ENCODE measurements around the gene SUSD3. TPM values are rescaled to one million over a fixed set of nuclear protein-coding genes. Genes with fewer than 3 reads are reported as not detected.

Gene SUSD3
- total and polyA plus RNA-seq, 2 donors (not counting 3 experiments of a cell fraction or from before 2014, with no cell fraction given): not detected

DNA sequence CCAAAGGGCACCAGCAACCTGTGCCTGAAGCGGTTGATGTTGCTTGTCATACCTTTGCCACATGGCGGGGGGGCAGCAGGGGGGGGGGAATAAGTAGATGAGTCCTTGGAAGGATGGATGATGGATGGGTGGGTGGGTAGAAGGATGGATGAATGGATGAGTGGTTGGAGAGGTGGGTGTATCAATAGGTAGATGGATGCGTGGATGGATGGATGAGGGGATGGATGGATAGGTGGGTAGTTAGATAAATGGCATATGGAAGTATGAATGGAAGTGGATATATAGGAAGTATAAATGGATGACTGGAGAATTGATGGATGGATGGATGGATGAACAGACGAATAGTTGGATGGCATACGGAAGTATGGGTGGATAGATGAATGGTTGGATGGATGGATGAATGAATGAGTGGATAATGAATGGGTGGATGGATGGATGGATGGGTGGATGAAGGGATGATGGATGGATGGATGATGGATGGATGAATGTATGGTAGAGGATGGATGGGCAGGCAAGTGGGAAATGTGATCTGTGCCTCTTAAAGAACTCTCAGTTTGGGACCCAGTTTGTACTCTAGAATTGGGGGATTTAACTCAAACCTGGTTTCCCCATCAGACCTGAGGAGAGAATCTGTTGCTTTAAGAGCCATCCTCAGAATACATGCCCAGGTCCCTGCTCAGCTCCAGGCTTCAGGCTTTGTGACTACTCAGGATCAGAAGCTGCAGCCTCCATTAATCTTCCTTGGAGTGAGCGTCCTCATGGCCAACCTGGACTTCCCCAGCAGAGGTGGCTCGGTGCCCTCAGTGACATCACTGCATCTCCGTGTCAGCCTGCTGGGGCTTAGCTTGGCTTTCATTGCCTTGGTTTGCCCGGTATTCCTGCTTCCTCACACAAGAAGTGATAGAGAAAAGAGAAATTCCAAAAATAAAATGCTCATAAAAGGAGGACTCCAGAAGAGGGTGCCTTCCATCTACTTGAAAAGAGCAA lies 27.6 kb upstream of the SUSD3 start:
- Histone ChIP-seq H3K4me2 (ENCODE audit: insufficient read depth, low read length) (no peak overlapping the region), H3K4me1 (ENCODE audit: control insufficient read depth, extremely low read depth, insufficient read depth, low read length) (no peaks in the 10 kb centered on the region), H3K9me1 (replicated peaks; ENCODE audit: control insufficient read depth, extremely low read depth, insufficient read depth, low read length) (no peaks in the 10 kb centered on the region), H3K27me3 (ENCODE audit: control insufficient read depth in 2 of 2, insufficient read depth in 2 of 2, low read length in 2 of 2) (no peaks in the 10 kb centered on the region), H3K27ac (ENCODE audit: insufficient read depth, low read depth, low read length) (no peak overlapping the region), H3K79me2 (ENCODE audit: control insufficient read depth, insufficient read depth, low read length) (no peaks in the 10 kb centered on the region), H3K4me3 (replicated peaks in 1 of 3; ENCODE audit: insufficient read depth in 1 of 3, low read depth in 1 of 3, low read length in 3 of 3) (no peak overlapping the region), H3K9ac (replicated peaks; ENCODE audit: extremely low read depth, insufficient read depth, low read length) (no peak overlapping the region), H3K9me3 (replicated peaks; ENCODE audit: control insufficient read depth, insufficient read depth, low read length) (no peaks in the 10 kb centered on the region), H2AFZ (ENCODE audit: low read depth, low read length) (no peak overlapping the region), H4K20me1 (replicated peaks; ENCODE audit: control insufficient read depth, extremely low read depth, insufficient read depth, low read length) (no peaks in the 10 kb centered on the region), H3K36me3 (ENCODE audit: control insufficient read depth in 2 of 2, extremely low read depth in 1 of 2, insufficient read depth in 2 of 2, low read length in 2 of 2) (no peaks in the 10 kb centered on the region)
- dilution Hi-C loops (cut with MboI; ENCODE audit: extremely low pct_ligation_motif_present, low sequenced_read_pairs) (no loop called here), intact Hi-C loops (cut with micrococcal nuclease) (no loop called here)
- ChIA-PET CTCF (interaction anchor here (1.5 kb wide), 1 partner anchor 27 kb away, joined by 4 read pairs; no protein-coding TSS in a partner anchor), POLR2A (no interaction called here)
- DNase-seq (ENCODE audit: low read depth, low spot score) (no peak), FAIRE-seq (no peak)
- BruUV-seq (replicated peaks): no TSS peak
- TF ChIP-seq POLR2A (IDR thresholded peaks at IDR 0.05; ENCODE audit: low read depth, low read length) (no peak), JUN (IDR thresholded peaks at IDR 0.05; ENCODE audit: borderline replicate concordance, insufficient read depth, insufficient read length, low read depth) (no peak), MYC (IDR thresholded peaks at IDR 0.05; ENCODE audit: low read depth, low read length) (no peak), MAX (IDR thresholded peaks at IDR 0.05; ENCODE audit: insufficient read depth, insufficient read length) (no peak)

DNA sequence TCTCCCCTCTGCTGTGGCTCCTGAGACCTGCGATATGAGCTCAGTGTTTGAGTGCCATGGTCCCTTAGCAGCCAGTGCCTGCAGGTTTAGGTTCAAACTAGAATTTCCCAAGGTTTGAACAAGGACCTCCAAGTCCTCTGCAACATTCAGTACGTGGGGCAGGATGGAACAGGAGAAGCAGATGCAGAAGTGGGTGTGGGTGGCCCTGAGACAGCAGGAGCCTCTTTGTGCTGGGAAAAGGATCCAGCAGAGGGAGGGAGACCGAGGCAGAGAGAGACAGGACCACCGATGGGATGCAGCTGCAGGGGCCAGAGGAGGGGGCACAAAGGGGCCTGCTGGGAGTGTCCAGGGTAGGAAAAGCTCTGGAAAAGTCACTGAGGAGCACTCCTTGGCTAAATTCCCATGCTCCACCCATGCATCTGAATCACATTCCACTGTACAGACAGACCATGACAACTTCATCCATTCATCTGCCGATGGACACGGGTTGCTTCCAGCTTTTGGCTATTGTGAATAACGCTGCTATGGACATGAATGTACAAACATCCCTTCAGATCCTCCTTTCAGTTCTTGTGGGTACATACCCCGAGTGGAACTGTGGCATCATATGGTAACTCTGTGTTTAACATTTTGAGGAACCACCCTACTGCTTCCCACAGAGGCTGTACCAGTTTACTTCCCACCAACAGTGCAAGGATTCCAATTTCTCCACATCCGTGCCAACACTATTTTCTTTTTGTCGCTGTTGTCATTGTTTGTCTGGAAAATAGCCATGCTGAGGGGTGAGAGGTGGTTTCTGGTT lies 26.7 kb upstream of the SUSD3 start:
- Histone ChIP-seq H3K79me2 (ENCODE audit: control insufficient read depth, insufficient read depth, low read length) (no peaks in the 10 kb centered on the region), H3K27me3 (ENCODE audit: control insufficient read depth in 2 of 2, insufficient read depth in 2 of 2, low read length in 2 of 2) (no peaks in the 10 kb centered on the region), H3K4me3 (replicated peaks in 1 of 3; ENCODE audit: insufficient read depth in 1 of 3, low read depth in 1 of 3, low read length in 3 of 3) (no peak overlapping the region), H3K9ac (replicated peaks; ENCODE audit: extremely low read depth, insufficient read depth, low read length) (no peak overlapping the region), H3K27ac (ENCODE audit: insufficient read depth, low read depth, low read length) (no peak overlapping the region), H3K4me1 (ENCODE audit: control insufficient read depth, extremely low read depth, insufficient read depth, low read length) (no peaks in the 10 kb centered on the region), H4K20me1 (replicated peaks; ENCODE audit: control insufficient read depth, extremely low read depth, insufficient read depth, low read length) (no peaks in the 10 kb centered on the region), H3K4me2 (ENCODE audit: insufficient read depth, low read length) (no peak overlapping the region), H3K9me1 (replicated peaks; ENCODE audit: control insufficient read depth, extremely low read depth, insufficient read depth, low read length) (no peaks in the 10 kb centered on the region), H3K9me3 (replicated peaks; ENCODE audit: control insufficient read depth, insufficient read depth, low read length) (no peaks in the 10 kb centered on the region), H3K36me3 (ENCODE audit: control insufficient read depth in 2 of 2, extremely low read depth in 1 of 2, insufficient read depth in 2 of 2, low read length in 2 of 2) (no peaks in the 10 kb centered on the region), H2AFZ (ENCODE audit: low read depth, low read length) (no peak overlapping the region)
- no TSS peak for BruUV-seq (replicated peaks)
- DNase-seq (ENCODE audit: low read depth, low spot score): no peak
- FAIRE-seq: no peak
- ChIA-PET CTCF (interaction anchor here (1.5 kb wide), 1 partner anchor 28 kb away, joined by 4 read pairs; no protein-coding TSS in a partner anchor), POLR2A (no interaction called here)
- dilution Hi-C loops (cut with MboI; ENCODE audit: extremely low pct_ligation_motif_present, low sequenced_read_pairs) (no loop called here), intact Hi-C loops (cut with micrococcal nuclease) (no loop called here)
- TF ChIP-seq EZH2 (IDR thresholded peaks at IDR 0.05; ENCODE audit: borderline replicate concordance, low read depth, low read length, severe bottlenecking): no peak

Measured in endothelial cell of umbilical vein (primary cell).